K562 (cell line): ENCODE measurements around the gene ZNF778. TPM values are rescaled to one million over a fixed set of nuclear protein-coding genes. Genes with fewer than 3 reads are reported as not detected.

Experiments used
- ATF3 ChIP-seq, 2 experiments: fragments of 450-650 bp in 1 of 2; sonication (generic) in 1 of 2; formaldehyde crosslinking in 1 of 2; IDR thresholded peaks in 1 of 2; conservative IDR thresholded peaks in 1 of 2; 2 replicates each; pipeline versions ENCODE4 v1.6.1 to v1.8.1; 2016 to 2023; ENCODE audit warnings: mild to moderate bottlenecking in 2 of 2, moderate library complexity in 2 of 2, inconsistent platforms in 1 of 2, missing genetic modification reagents in 1 of 2
- CEBPG ChIP-seq, 3 experiments: fragments of 200-800 bp in 1 of 3; sonication (Bioruptor generic) in 1 of 3; sonication (generic) in 1 of 3; formaldehyde crosslinking in 1 of 3; IDR thresholded peaks in 2 of 3; conservative IDR thresholded peaks in 1 of 3; 2 replicates each; pipeline versions ENCODE4 v1.6.1 to v1.8.0; 2016 to 2022; ENCODE audit warnings: missing compliant biosample characterization in 2 of 3, missing genetic modification characterization in 2 of 3, mild to moderate bottlenecking in 1 of 3, missing genetic modification reagents in 1 of 3
- ETS1 ChIP-seq: conservative IDR thresholded peaks from 2 replicates; pipeline ENCODE4 v1.6.1; 2011; ENCODE audit warnings: low read depth, mild to moderate bottlenecking, low read length; ENCODE audit not compliant: control insufficient read depth
- HBP1 ChIP-seq: fragments of 450-650 bp; formaldehyde crosslinking; IDR thresholded peaks from 2 replicates; pipeline ENCODE4 v1.4.0; 2022; ENCODE audit warnings: missing genetic modification characterization
- HDAC1 ChIP-seq, 2 experiments: fragments of 450-650 bp; IDR thresholded peaks; 2 replicates each; pipeline ENCODE4 v1.6.1; 2016 to 2017; ENCODE audit warnings: inconsistent platforms in 1 of 2, mild to moderate bottlenecking in 1 of 2, moderate library complexity in 1 of 2
- HMGXB4 ChIP-seq: sonication (generic); formaldehyde crosslinking; IDR thresholded peaks from 2 replicates; pipeline ENCODE4 v1.8.1; 2023; ENCODE audit warnings: mild to moderate bottlenecking, missing genetic modification reagents
- KDM2B ChIP-seq: fragments of 250-450 bp; sonication (Bioruptor Pico); IDR thresholded peaks from 2 replicates; pipeline ENCODE4 v1.8.0; 2021; ENCODE audit warnings: mild to moderate bottlenecking, moderate library complexity
- MTA1 ChIP-seq: fragments of 450-650 bp; IDR thresholded peaks from 2 replicates; pipeline ENCODE4 v1.6.1; 2017; ENCODE audit warnings: borderline replicate concordance
- MYBL2 ChIP-seq, 2 experiments: fragments of 450-650 bp in 1 of 2; sonication (generic) in 1 of 2; formaldehyde crosslinking in 1 of 2; IDR thresholded peaks; 2 replicates each; pipeline versions ENCODE4 v1.6.1 to v1.8.1; 2017 to 2022; ENCODE audit warnings: borderline replicate concordance in 1 of 2, inconsistent platforms in 1 of 2, low read depth in 1 of 2, mild to moderate bottlenecking in 1 of 2, missing genetic modification reagents in 1 of 2, moderate library complexity in 1 of 2
- NRF1 ChIP-seq, 2 experiments: fragments of 450-650 bp; IDR thresholded peaks in 1 of 2; conservative IDR thresholded peaks in 1 of 2; 2 replicates each; pipeline ENCODE4 v1.6.1; 2014; ENCODE audit warnings: mild to moderate bottlenecking in 2 of 2
- RBM14 ChIP-seq: fragments of 200-400 bp; formaldehyde crosslinking; IDR thresholded peaks from 2 replicates; pipeline ENCODE4 v1.6.1; 2018; ENCODE audit warnings: low read depth, mild to moderate bottlenecking, low read length, moderate library complexity, borderline replicate concordance; ENCODE audit not compliant: insufficient read depth
- SMARCE1 ChIP-seq: fragments of 450-650 bp; IDR thresholded peaks from 2 replicates; pipeline ENCODE4 v1.7.1; 2016; ENCODE audit warnings: mild to moderate bottlenecking
- TFAP4 ChIP-seq: sonication (generic); formaldehyde crosslinking; IDR thresholded peaks from 2 replicates; pipeline ENCODE4 v1.8.0; 2022; ENCODE audit warnings: missing genetic modification reagents, mild to moderate bottlenecking, moderate library complexity, borderline replicate concordance
- XRCC4 ChIP-seq: IDR thresholded peaks from one replicate; pipeline ENCODE4 v1.6.1; 2011; ENCODE audit not compliant: insufficient read depth, insufficient read length; ENCODE audit errors: extremely low read depth
- ZNF561 ChIP-seq: fragments of 450-650 bp; formaldehyde crosslinking; conservative IDR thresholded peaks from 2 replicates; pipeline ENCODE4 v1.4.0; 2020; ENCODE audit warnings: mild to moderate bottlenecking, moderate library complexity
- ZNF586 ChIP-seq: fragments of 450-650 bp; formaldehyde crosslinking; conservative IDR thresholded peaks from 2 replicates; pipeline ENCODE4 v1.4.0; 2020; ENCODE audit warnings: mild to moderate bottlenecking, moderate library complexity
- polyA plus RNA-seq, 8 experiments: library from polyadenylated mRNA; depleted of rRNA in 4 of 8; stranded (reverse) in 5 of 8; unstranded in 3 of 8; fragments of >200 nt; fragmentation: Nextera tagmentation in 2 of 8; fragmentation: Illumina TruSeq in 1 of 8; extraction: Ambion mirVana in 2 of 8; extraction: Trizol in 1 of 8; gene quantifications; 2 replicates each; pipeline versions ENCODE4 v1.2.1 to v1.2.3, GENCODE V29; 2011 to 2014; ENCODE audit warnings: inconsistent platforms in 1 of 8, missing spikeins in 1 of 8
- total RNA-seq, 7 experiments: library from RNA; depleted of rRNA in 6 of 7; stranded (reverse); fragments of >200 nt in 6 of 7; fragmentation: Illumina TruSeq in 2 of 7; extraction: Trizol in 2 of 7; gene quantifications; 2 replicates each; pipeline versions ENCODE4 v1.2.1 to v1.2.3, GENCODE V29; 2011 to 2021; ENCODE audit warnings: low replicate concordance in 1 of 7

The ZNF778 gene
- total and polyA plus RNA-seq, 9 of the 15 experiments (the other 6 are each of a cell fraction or from before 2014, with no cell fraction given): 0.70 to 60.6 (median 7.5) TPM

GRCh38 chr16:89241187-89242007, 23.9 kb downstream of the ZNF778 start (continued):
- TF ChIP-seq HMGXB4 (CRISPR knock-in tag) (no peak), ETS1 (peak; percentile 77), CEBPG (CRISPR knock-in tag; IDR thresholded peaks at IDR 0.05) (no peak), CEBPG (tag; conservative IDR thresholded peaks at IDR 0.05 in 1 of 2, IDR thresholded peaks at IDR 0.05 in 1 of 2) (no peak; a peak in 1 of 4 replicates), ATF3 (IDR thresholded peaks at IDR 0.05) (peak; percentile 85), ATF3 (CRISPR knock-in tag; conservative IDR thresholded peaks at IDR 0.05) (peak; percentile 65; the same call in 1 of the 2 replicates), HBP1 (CRISPR knock-in tag) (0 out of 2 replicates have a peak, but pooled peaks have one; percentile 67), KDM2B (CRISPR knock-in tag) (no peak), ZNF561 (CRISPR knock-in tag) (no peak), XRCC4 (no peak), SMARCE1 (peak; percentile 62; the same call in 1 of the 2 replicates), MTA1 (peak; percentile 71; the same call in 1 of the 2 replicates), RBM14 (no peak), NRF1 (conservative IDR thresholded peaks at IDR 0.05 in 1 of 2, IDR thresholded peaks at IDR 0.05 in 1 of 2) (peak; percentile 29 to 38; a peak in 3 of 4 replicates), TFAP4 (CRISPR knock-in tag) (peak; percentile 37; the same call in 1 of the 2 replicates), MYBL2 (IDR thresholded peaks at IDR 0.05; ENCODE audit: low read depth) (no peak), MYBL2 (CRISPR knock-in tag; IDR thresholded peaks at IDR 0.05; ENCODE audit: borderline replicate concordance) (no peak), HDAC1 (IDR thresholded peaks at IDR 0.05) (no peak; a peak in 1 of 4 replicates), ZNF586 (CRISPR knock-in tag) (no peak)
